Heart left ventricle (tissue), 16 donors: ENCODE results near the gene RHOB. TPM values are rescaled to one million over a fixed set of nuclear protein-coding genes. Genes with fewer than 3 reads are reported as not detected.

Source experiments
- ATAC-seq, 4 donors: fragments of 200-7000 bp; cut with Tn5 transposase; one replicate each; pipeline ENCODE4 v1.9.1; 2020 to 2022; ENCODE audit warnings: moderate library complexity in 4 of 4, mild to moderate bottlenecking in 3 of 4, moderate number of reproducible peaks in 1 of 4
- DNase-seq, 5 donors: peaks; one replicate each; pipeline ENCODE4 v3.0.0-alpha.2; 2020
- H3K27ac ChIP-seq, 12 donors: fragments of 200-600 bp; sonication (generic) in 4 of 12; one replicate each; pipeline versions ENCODE4 v1.5.0 to v1.8.0; 2016 to 2022; ENCODE audit warnings: mild to moderate bottlenecking in 2 of 12
- H3K27me3 ChIP-seq, 9 donors: fragments of 200-600 bp; sonication (generic) in 2 of 9; one replicate each; pipeline versions ENCODE4 v1.5.1 to v1.8.0; 2016 to 2022; ENCODE audit warnings: mild to moderate bottlenecking in 3 of 9
- H3K36me3 ChIP-seq, 9 donors: fragments of 200-600 bp; sonication (generic) in 2 of 9; one replicate each; pipeline versions ENCODE4 v1.5.0 to v1.8.0; 2018 to 2022; ENCODE audit warnings: mild to moderate bottlenecking in 2 of 9
- H3K4me1 ChIP-seq, 12 donors: fragments of 200-600 bp; sonication (generic) in 4 of 12; one replicate each; pipeline versions ENCODE4 v1.5.0 to v1.8.0; 2016 to 2022; ENCODE audit warnings: mild to moderate bottlenecking in 3 of 12
- H3K4me3 ChIP-seq, 12 donors: fragments of 200-600 bp; sonication (generic) in 4 of 12; one replicate each; pipeline versions ENCODE4 v1.5.0 to v1.8.0; 2017 to 2022; ENCODE audit warnings: mild to moderate bottlenecking in 9 of 12, moderate library complexity in 4 of 12
- H3K9me3 ChIP-seq, 12 donors: fragments of 200-600 bp; sonication (generic) in 4 of 12; one replicate each; pipeline versions ENCODE4 v1.5.0 to v1.8.0; 2016 to 2022; ENCODE audit warnings: mild to moderate bottlenecking in 1 of 12
- CTCF ChIP-seq, 12 donors: fragments of 200-600 bp; sonication (generic) in 4 of 12; IDR thresholded peaks; one replicate each; pipeline versions ENCODE4 v1.5.0 to v1.8.0; 2018 to 2022; ENCODE audit warnings: antibody characterized with exemption in 12 of 12, mild to moderate bottlenecking in 5 of 12
- POLR2A ChIP-seq, 2 donors: fragments of 450-650 bp; IDR thresholded peaks; one replicate each; pipeline ENCODE4 v1.6.1; 2017; ENCODE audit warnings: antibody characterized with exemption in 2 of 2, mild to moderate bottlenecking in 2 of 2, moderate library complexity in 2 of 2
- WGBS, 4 donors: extraction: QIAGEN DNeasy Blood & Tissue Kit in 2 of 4; methylation state at CpG; one replicate each; pipeline versions ENCODE4 v1.1.5 to v1.1.7; 2013 to 2018; 5-methylcytosine and 5-hydroxymethylcytosine counted together
- intact Hi-C, 10 donors: fragments of 100-400 bp; cut with DNase I; formaldehyde crosslinking; loops; one replicate each; pipeline versions ENCODE4 v1.11.1 to v1.14.2; 2022
- polyA plus RNA-seq, 2 donors: library from polyadenylated mRNA; stranded (reverse); fragments of 200-250 nt; gene quantifications; one replicate each; pipeline ENCODE4 v1.2.3, GENCODE V29; 2013
- total RNA-seq, 9 donors: library from RNA; depleted of rRNA in 2 of 9; stranded (reverse); fragments of >200 nt in 2 of 9; fragmentation: NEBNext Ultra II Directional in 3 of 9; extraction: Animal tissue kit (Norgen Biotek cat#: 25700) in 3 of 9; gene quantifications; one replicate each; pipeline versions ENCODE4 v1.1.0 to v1.2.4, GENCODE V29; 2016 to 2023
- donor health status: ischemic (EF 13 %, LVEDD 7.1; RV severe dilation, severe dysfunction).
- donor health status: healthy with polysubstance abuse.
- donor health status: DM: no; HTN: yes; CAD: no.
- donor health status: DM: no; HTN: no; CAD: no.
- donor health status: ischemic (EF 25% LVEDD 6.9; RV normal size, moderate dysfunction).
- donor health status: ischemic (EF 25% LVEDD 5.7; RV mildly dilated, moderate dysfunction).
- donor health status: healthy.
- donor health status: DM: yes; HTN: yes; CAD: no.
- donor health status: ischemic (EF 35%, LVEDD 5.7; RV mildly dilated, moderate dysfunction).
- donor health status: nonischemic (EF 11% LVEDD 7.7; RV severe dilation, severe dysfunction).
- donor health status: DM: yes; HTN: yes; CAD: no.
- donor health status: PGD.
- donor health status: ischemic (EF 29% LVEDD 5.4; RV normal size, mild dysfunction).
- donor health status: nonischemic (EF 23%, LVEDD 6.1; RV moderate dilation, normal function).

RHOB gene
- total and polyA plus RNA-seq, 11 donors, result 105 to 429 (median 169) TPM

- Histone ChIP-seq H3K27ac (peak overlapping the region in 1 of 12 donors; percentile 66), H3K27me3 (no peaks in the 10 kb centered on the region), H3K4me3 (no peak overlapping the region), H3K36me3 (no peaks in the 10 kb centered on the region), H3K4me1 (peaks cover 0 to 32% (median 13%) of the 10 kb centered on the region in 12 donors), H3K9me3 (no peaks in the 10 kb centered on the region)
- TF ChIP-seq POLR2A (IDR thresholded peaks at IDR 0.05) (no peak), CTCF (IDR thresholded peaks at IDR 0.05) (no peak)
- intact Hi-C loops, result loop anchor here in 2 of 10 donors (5.0 kb wide), 1 partner anchor 37 kb away; no protein-coding TSS in a partner anchor
- DNase-seq (no peak), ATAC-seq (no peak)
- WGBS, 4 donors, result 91 to 98% (median 92%) methylated on average over 6 to 8 of the region's 8 CpGs
Observed at GRCh38 chr2:20484810-20485611, 38.1 kb downstream of the RHOB start.

GRCh38 chr2:20485612-20486388 lies 38.9 kb downstream of the RHOB start:
- ATAC-seq, result no peak
- Histone ChIP-seq H3K27ac (no peak overlapping the region), H3K9me3 (no peaks in the 10 kb centered on the region), H3K36me3 (no peaks in the 10 kb centered on the region), H3K4me1 (peaks cover 0 to 32% (median 16%) of the 10 kb centered on the region in 12 donors), H3K27me3 (no peaks in the 10 kb centered on the region), H3K4me3 (no peak overlapping the region)
- intact Hi-C loops, result loop anchor here in 1 of 10 donors (5.0 kb wide), 1 partner anchor 37 kb away; no protein-coding TSS in a partner anchor
- 70 to 92% (median 75%) methylated on average over 7 of the region's 7 CpGs for WGBS, 4 donors
- DNase-seq, result no peak
- TF ChIP-seq POLR2A (IDR thresholded peaks at IDR 0.05) (no peak), CTCF (IDR thresholded peaks at IDR 0.05) (no peak)

GRCh38 chr2:20486571-20486970 lies 39.7 kb downstream of the RHOB start:
- H3K4me3 ChIP-seq, result no peak overlapping the region
- WGBS, 4 donors, result 83 to 100% (median 91%) methylated on average over 2 to 3 of the region's 3 CpGs
- H3K27me3 ChIP-seq, result no peaks in the 10 kb centered on the region
- no peaks in the 10 kb centered on the region for H3K36me3 ChIP-seq
- ATAC-seq (no peak), DNase-seq (no peak)
- H3K9me3 ChIP-seq, result no peaks in the 10 kb centered on the region
- peaks cover 0 to 32% (median 16%) of the 10 kb centered on the region in 12 donors for H3K4me1 ChIP-seq
- intact Hi-C loops, result loop anchor here in 1 of 10 donors (5.0 kb wide), 1 partner anchor 36 kb away; no protein-coding TSS in a partner anchor
- TF ChIP-seq POLR2A (IDR thresholded peaks at IDR 0.05), result no peak
- TF ChIP-seq CTCF (IDR thresholded peaks at IDR 0.05), result no peak
- no peak overlapping the region for H3K27ac ChIP-seq

- Histone ChIP-seq H3K27me3 (no peaks in the 10 kb centered on the region), H3K4me3 (no peak overlapping the region), H3K4me1 (peaks cover 0 to 32% (median 16%) of the 10 kb centered on the region in 12 donors), H3K27ac (no peak overlapping the region), H3K36me3 (no peaks in the 10 kb centered on the region), H3K9me3 (no peaks in the 10 kb centered on the region)
- intact Hi-C loops, result loop anchor here in 1 of 10 donors (5.0 kb wide), 1 partner anchor 35 kb away; no protein-coding TSS in a partner anchor
- TF ChIP-seq POLR2A (IDR thresholded peaks at IDR 0.05) (no peak), CTCF (IDR thresholded peaks at IDR 0.05) (no peak)
- 72 to 100% (median 89%) methylated on average over 2 to 3 of the region's 3 CpGs for whole genome bisulfite sequencing, 4 donors
- DNase-seq (no peak), ATAC-seq (no peak)
Observed at GRCh38 chr2:20487030-20487391, 40.1 kb downstream of the RHOB start.
